PFSK-1 (cell line): ENCODE data around the gene NID1.

Source experiments
- FOXP2 ChIP-seq: optimal IDR thresholded peaks from 2 replicates; pipeline ENCODE3; 2011; ENCODE audit warnings: borderline replicate concordance, control low read depth, inconsistent platforms; ENCODE audit not compliant: insufficient read depth; ENCODE audit errors: extremely low read length, extremely low read depth
- POLR2AphosphoS5 ChIP-seq: IDR thresholded peaks from 2 replicates; pipeline ENCODE4 v1.6.1; 2012; ENCODE audit warnings: low read depth, mild to moderate bottlenecking, control low read depth, low read length, moderate library complexity
- REST ChIP-seq, 2 experiments: IDR thresholded peaks; 2 replicates each; pipeline versions ENCODE4 v1.6.1 to v1.8.0; 2011 to 2012; ENCODE audit warnings: low read depth in 2 of 2, low read length in 2 of 2, control low read depth in 1 of 2, inconsistent platforms in 1 of 2, mild to moderate bottlenecking in 1 of 2, moderate library complexity in 1 of 2; ENCODE audit not compliant: insufficient read depth in 1 of 2
- SIN3A ChIP-seq: IDR thresholded peaks from 2 replicates; pipeline ENCODE4 v1.6.1; 2012; ENCODE audit warnings: mild to moderate bottlenecking, low read length, moderate library complexity, borderline replicate concordance; ENCODE audit not compliant: insufficient read depth
- TAF1 ChIP-seq: IDR thresholded peaks from 2 replicates; pipeline ENCODE4 v1.6.1; 2012; ENCODE audit warnings: low read length, control low read depth, borderline replicate concordance; ENCODE audit not compliant: insufficient read depth

NID1 gene

DNA sequence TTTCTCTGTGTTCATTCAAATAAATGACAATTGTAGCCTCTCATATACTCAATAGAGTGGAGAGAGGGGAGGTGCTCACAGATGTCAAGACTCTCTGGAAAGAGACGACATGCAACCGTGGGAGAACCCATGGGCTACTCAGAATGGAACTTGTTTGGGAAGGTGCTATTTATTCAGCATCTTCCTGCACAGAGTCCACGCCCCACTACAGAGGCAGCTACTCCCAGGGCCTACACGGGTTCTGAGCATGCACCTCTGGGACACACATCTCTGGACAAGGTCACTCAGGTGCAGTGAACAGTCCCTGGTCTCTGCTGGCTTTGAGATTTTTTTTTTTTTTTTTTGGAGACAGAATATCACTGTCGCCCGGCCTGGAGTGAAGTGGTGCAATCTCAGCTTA lies 64.1 kb downstream of the NID1 start:
- TF ChIP-seq FOXP2 (no peak), REST (IDR thresholded peaks at IDR 0.05; ENCODE audit: insufficient read depth in 1 of 2, low read depth in 2 of 2, low read length in 2 of 2) (no peak), TAF1 (no peak), POLR2AphosphoS5 (no peak), SIN3A (no peak)

DNA sequence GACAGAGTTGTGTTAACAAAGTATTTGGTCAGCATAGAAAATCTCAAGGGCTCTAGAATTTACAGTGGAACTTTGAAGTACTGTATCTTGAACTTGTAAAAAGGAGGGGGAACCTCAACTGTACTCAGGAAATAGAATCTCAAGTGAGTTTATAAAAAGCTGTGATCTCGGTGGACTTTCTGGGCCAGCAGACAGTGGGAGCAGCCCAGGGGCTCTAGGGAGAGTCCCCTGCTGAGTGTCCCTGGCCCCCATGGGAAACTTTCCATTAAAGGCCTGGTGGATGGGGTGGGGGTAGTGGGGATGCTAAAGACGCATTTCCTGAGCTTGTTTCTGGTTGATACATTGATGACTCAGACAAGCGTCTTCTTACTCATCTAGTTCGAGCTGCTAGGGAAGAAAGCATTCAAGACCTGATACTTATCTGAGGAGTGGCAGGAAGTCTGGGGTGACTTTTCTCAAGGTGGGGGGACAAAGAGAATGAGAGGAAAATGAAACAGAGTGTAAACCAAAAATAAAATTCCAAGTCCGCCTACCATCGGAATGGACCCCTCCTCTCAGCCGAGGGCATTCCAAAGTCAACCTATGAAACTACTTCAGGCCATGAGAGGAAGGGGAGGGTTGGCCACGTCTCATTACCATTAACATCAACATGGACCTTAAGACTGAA lies 65.5 kb downstream of the NID1 start:
- TF ChIP-seq FOXP2 (no peak), TAF1 (no peak), POLR2AphosphoS5 (no peak), SIN3A (no peak), REST (IDR thresholded peaks at IDR 0.05; ENCODE audit: insufficient read depth in 1 of 2, low read depth in 2 of 2, low read length in 2 of 2) (no peak)

GRCh38 chr1:235998812-235999211 lies 66.1 kb downstream of the NID1 start:
- TF ChIP-seq REST (IDR thresholded peaks at IDR 0.05; ENCODE audit: insufficient read depth in 1 of 2, low read depth in 2 of 2, low read length in 2 of 2) (no peak), SIN3A (no peak), FOXP2 (no peak), TAF1 (no peak), POLR2AphosphoS5 (no peak)

DNA sequence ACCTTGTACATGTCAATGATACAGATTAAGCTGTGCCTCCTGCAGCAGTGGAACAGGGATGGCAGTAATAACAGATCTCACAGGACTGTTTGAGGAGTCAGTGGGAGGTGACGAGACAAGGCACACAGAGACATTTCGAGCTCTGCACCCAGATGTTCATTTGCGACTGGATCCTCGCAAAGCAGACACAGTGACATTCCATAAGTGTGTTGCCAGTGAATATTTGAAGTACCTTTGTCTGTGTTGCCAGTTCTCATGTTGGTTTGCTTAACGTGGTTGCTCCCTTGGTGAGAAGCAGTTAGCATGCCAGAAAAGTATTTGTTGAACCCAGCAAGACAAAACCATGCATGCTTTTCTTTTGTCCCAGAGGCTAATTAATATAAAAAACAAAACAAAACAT lies 67.0 kb downstream of the NID1 start:
- TF ChIP-seq TAF1, result no peak
- TF ChIP-seq SIN3A, result no peak
- TF ChIP-seq FOXP2, result no peak
- no peak for TF ChIP-seq REST (IDR thresholded peaks at IDR 0.05; ENCODE audit: insufficient read depth in 1 of 2, low read depth in 2 of 2, low read length in 2 of 2)
- no peak for TF ChIP-seq POLR2AphosphoS5

DNA sequence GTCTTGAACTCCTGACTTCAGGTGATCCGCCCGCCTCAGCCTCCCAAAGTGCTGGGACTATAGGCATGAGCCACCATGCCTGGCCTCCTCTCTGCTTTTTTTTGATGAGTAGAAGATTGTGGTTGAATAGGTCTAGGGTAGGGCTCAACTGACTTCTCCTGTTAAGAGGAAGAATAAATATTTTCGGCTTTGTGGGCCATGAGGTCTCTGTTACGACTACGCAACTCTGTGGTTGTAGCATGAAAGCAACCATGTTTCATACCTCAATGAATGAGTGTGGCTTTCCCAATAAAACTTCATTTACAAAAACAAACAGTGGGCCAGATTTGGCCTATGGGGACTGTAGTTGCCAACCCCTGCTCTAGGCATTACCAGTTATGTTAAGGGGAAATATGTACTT lies 67.8 kb downstream of the NID1 start:
- no peak for TF ChIP-seq FOXP2
- no peak for TF ChIP-seq SIN3A
- no peak for TF ChIP-seq REST (IDR thresholded peaks at IDR 0.05; ENCODE audit: insufficient read depth in 1 of 2, low read depth in 2 of 2, low read length in 2 of 2)
- no peak for TF ChIP-seq TAF1
- no peak for TF ChIP-seq POLR2AphosphoS5
